Liver (tissue), 9 donors: ENCODE data around the gene FBXW7. TPM values are rescaled to one million over a fixed set of nuclear protein-coding genes. Genes with fewer than 3 reads are reported as not detected.

Source experiments
- DNase-seq: peaks from one replicate; pipeline ENCODE4 v3.0.0-alpha.2; 2017; ENCODE audit warnings: low spot score
- H3K27ac ChIP-seq, 2 donors: one replicate each; pipeline ENCODE4 v1.7.0; 2013; ENCODE audit warnings: inconsistent platforms in 2 of 2, low read length in 2 of 2, control low read depth in 1 of 2, low read depth in 1 of 2, mild to moderate bottlenecking in 1 of 2
- H3K27me3 ChIP-seq, 4 donors: one replicate each; pipeline versions ENCODE4 v1.6.1 to v1.7.0; 2013; ENCODE audit warnings: low read length in 3 of 4, inconsistent platforms in 1 of 4, mild to moderate bottlenecking in 1 of 4, moderate library complexity in 1 of 4; ENCODE audit not compliant: control insufficient read depth in 4 of 4, insufficient read depth in 4 of 4
- H3K36me3 ChIP-seq, 4 donors: one replicate each; pipeline versions ENCODE4 v1.6.1 to v1.7.0; 2013; ENCODE audit warnings: low read length in 3 of 4, mild to moderate bottlenecking in 3 of 4, low read depth in 1 of 4, moderate library complexity in 1 of 4; ENCODE audit not compliant: control insufficient read depth in 4 of 4, insufficient read depth in 3 of 4
- H3K4me1 ChIP-seq, 4 donors: one replicate each; pipeline versions ENCODE4 v1.6.1 to v1.7.0; 2013; ENCODE audit warnings: low read length in 3 of 4, mild to moderate bottlenecking in 3 of 4, moderate library complexity in 1 of 4; ENCODE audit not compliant: control insufficient read depth in 4 of 4, insufficient read depth in 4 of 4
- H3K4me3 ChIP-seq, 3 donors: one replicate each; pipeline versions ENCODE4 v1.6.1 to v1.7.0; 2013; ENCODE audit warnings: low read length in 3 of 3, control low read depth in 1 of 3, low read depth in 1 of 3, mild to moderate bottlenecking in 1 of 3
- H3K9ac ChIP-seq, 2 donors: one replicate each; pipeline ENCODE4 v1.7.0; 2013; ENCODE audit warnings: low read length in 2 of 2, mild to moderate bottlenecking in 2 of 2, moderate library complexity in 2 of 2, control low read depth in 1 of 2, low read depth in 1 of 2
- H3K9me3 ChIP-seq, 4 donors: one replicate each; pipeline versions ENCODE4 v1.6.1 to v1.7.0; 2013; ENCODE audit warnings: low read length in 3 of 4; ENCODE audit not compliant: control insufficient read depth in 4 of 4
- ATF3 ChIP-seq: IDR thresholded peaks from 2 replicates; pipeline ENCODE4 v1.6.1; 2016; ENCODE audit warnings: antibody characterized with exemption
- CTCF ChIP-seq: fragments of 150-350 bp; IDR thresholded peaks from 2 replicates; pipeline ENCODE4 v1.5.1; 2017; ENCODE audit warnings: improper control_type of control experiment, low read depth, low read length; ENCODE audit not compliant: missing input control
- EGR1 ChIP-seq, 2 donors: IDR thresholded peaks; 2 replicates each; pipeline ENCODE4 v1.6.1; 2016 to 2018; ENCODE audit warnings: antibody characterized with exemption in 2 of 2, low read depth in 2 of 2
- FOXA1 ChIP-seq: IDR thresholded peaks from 2 replicates; pipeline ENCODE4 v1.6.1; 2016; ENCODE audit warnings: antibody characterized with exemption
- FOXA2 ChIP-seq: IDR thresholded peaks from 2 replicates; pipeline ENCODE4 v1.6.1; 2016; ENCODE audit warnings: antibody characterized with exemption
- GABPA ChIP-seq, 2 donors: IDR thresholded peaks in 1 of 2; conservative IDR thresholded peaks in 1 of 2; 2 replicates each; pipeline ENCODE4 v1.6.1; 2016; ENCODE audit warnings: antibody characterized with exemption in 2 of 2, mild to moderate bottlenecking in 1 of 2, moderate library complexity in 1 of 2
- HNF4A ChIP-seq, 2 donors: conservative IDR thresholded peaks; 2 replicates each; pipeline ENCODE4 v1.6.1; 2016; ENCODE audit warnings: antibody characterized with exemption in 2 of 2, mild to moderate bottlenecking in 2 of 2
- HNF4G ChIP-seq: IDR thresholded peaks from 2 replicates; pipeline ENCODE4 v1.6.1; 2016; ENCODE audit warnings: antibody characterized with exemption
- JUND ChIP-seq, 2 donors: IDR thresholded peaks; 2 replicates each; pipeline ENCODE4 v1.6.1; 2016; ENCODE audit warnings: antibody characterized with exemption in 2 of 2
- MAX ChIP-seq: IDR thresholded peaks from 2 replicates; pipeline ENCODE4 v1.6.1; 2016; ENCODE audit warnings: antibody characterized with exemption
- NR2F2 ChIP-seq: IDR thresholded peaks from 2 replicates; pipeline ENCODE4 v1.6.1; 2016; ENCODE audit warnings: antibody characterized with exemption
- RAD21 ChIP-seq, 2 donors: IDR thresholded peaks; 2 replicates each; pipeline ENCODE4 v1.6.1; 2016; ENCODE audit warnings: antibody characterized with exemption in 2 of 2, mild to moderate bottlenecking in 2 of 2
- REST ChIP-seq: IDR thresholded peaks from 2 replicates; pipeline ENCODE4 v1.6.1; 2016; ENCODE audit warnings: antibody characterized with exemption, mild to moderate bottlenecking
- RXRA ChIP-seq, 2 donors: IDR thresholded peaks; 2 replicates each; pipeline ENCODE4 v1.6.1; 2017 to 2018; ENCODE audit warnings: antibody characterized with exemption in 2 of 2, mild to moderate bottlenecking in 1 of 2
- SP1 ChIP-seq: IDR thresholded peaks from 2 replicates; pipeline ENCODE4 v1.6.1; 2018; ENCODE audit warnings: antibody characterized with exemption, mild to moderate bottlenecking
- TAF1 ChIP-seq: conservative IDR thresholded peaks from 2 replicates; pipeline ENCODE4 v1.6.1; 2016; ENCODE audit warnings: antibody characterized with exemption, mild to moderate bottlenecking
- YY1 ChIP-seq: IDR thresholded peaks from 2 replicates; pipeline ENCODE4 v1.6.1; 2016; ENCODE audit warnings: antibody characterized with exemption, mild to moderate bottlenecking
- ZBTB33 ChIP-seq: IDR thresholded peaks from 2 replicates; pipeline ENCODE4 v1.6.1; 2016; ENCODE audit warnings: antibody characterized with exemption
- WGBS: extraction: QIAGEN DNeasy Blood & Tissue Kit; methylation state at CpG from one replicate; pipeline ENCODE4 v1.1.7; 2013; 5-methylcytosine and 5-hydroxymethylcytosine counted together
- polyA plus RNA-seq, 2 donors: library from polyadenylated mRNA; stranded (reverse) in 1 of 2; unstranded in 1 of 2; fragments of 200-250 nt in 1 of 2; fragments of >200 nt in 1 of 2; fragmentation: Nextera tagmentation in 1 of 2; extraction: Ambion mirVana in 1 of 2; gene quantifications; one replicate each; pipeline versions ENCODE4 v1.2.1 to v1.2.3, GENCODE V29; 2013 to 2015
- total RNA-seq, 2 donors: library from RNA; depleted of rRNA; stranded (reverse); fragments of >200 nt; gene quantifications; one replicate each; pipeline ENCODE4 v1.2.3, GENCODE V29; 2014
- donor health status: healthy.
- donor health status: healthy.
- donor health status: healthy.
- donor health status: healthy.
- donor health status: healthy.

The FBXW7 gene
- total and polyA plus RNA-seq, 4 donors = 4.0 to 56.9 (median 16.1) TPM

- Histone ChIP-seq H3K4me1 (no peaks in the 10 kb centered on the region), H3K9ac (no peak overlapping the region)
- 84% methylated on average over 2 of the region's 2 CpGs for WGBS
Measured at GRCh38 chr4:152415980-152416379, 119.9 kb downstream of the FBXW7 start.

More at GRCh38 chr4:152415980-152416379, 119.9 kb downstream of the FBXW7 start:
- Histone ChIP-seq H3K36me3 (peaks cover 0 to 3% (median 0%) of the 10 kb centered on the region in 4 donors), H3K9me3 (no peaks in the 10 kb centered on the region), H3K27ac (no peak overlapping the region), H3K27me3 (no peaks in the 10 kb centered on the region), H3K4me3 (no peak overlapping the region)
- no peak for DNase-seq
- TF ChIP-seq RXRA (IDR thresholded peaks at IDR 0.05) (no peak), YY1 (no peak), ZBTB33 (no peak), FOXA2 (no peak), NR2F2 (no peak), GABPA (IDR thresholded peaks at IDR 0.05 in 1 of 2, conservative IDR thresholded peaks at IDR 0.05 in 1 of 2) (no peak), TAF1 (no peak), MAX (no peak), SP1 (no peak), HNF4G (no peak), EGR1 (IDR thresholded peaks at IDR 0.05; ENCODE audit: low read depth in 2 of 2) (no peak), REST (no peak), JUND (IDR thresholded peaks at IDR 0.05) (no peak), HNF4A (conservative IDR thresholded peaks at IDR 0.05) (no peak), CTCF (no peak), FOXA1 (no peak), RAD21 (IDR thresholded peaks at IDR 0.05) (no peak), ATF3 (no peak)
